ENCODE measurements around the gene PGGHG.

The PGGHG gene

GRCh38 chr11:292211-293121 lies 3.5 kb downstream of the PGGHG start:
- H3K4me3 ChIP-seq (ENCODE audit: low read depth in 1 of 2, low read length in 1 of 2): no peak overlapping the region
- TF ChIP-seq CTCF (IDR thresholded peaks at IDR 0.05): no peak
- peaks cover 37% of the 10 kb centered on the region for H3K36me3 ChIP-seq
- H3K9me3 ChIP-seq: no peaks in the 10 kb centered on the region
- H3K27ac ChIP-seq: peak overlapping the region; percentile 27
- peaks cover 19 to 28% of the 10 kb centered on the region in 2 experiments for H3K4me1 ChIP-seq (ENCODE audit: control insufficient read depth in 1 of 2, insufficient read depth in 1 of 2, low read depth in 1 of 2, low read length in 1 of 2)
- H3K27me3 ChIP-seq: peaks cover 48% of the 10 kb centered on the region

DNA sequence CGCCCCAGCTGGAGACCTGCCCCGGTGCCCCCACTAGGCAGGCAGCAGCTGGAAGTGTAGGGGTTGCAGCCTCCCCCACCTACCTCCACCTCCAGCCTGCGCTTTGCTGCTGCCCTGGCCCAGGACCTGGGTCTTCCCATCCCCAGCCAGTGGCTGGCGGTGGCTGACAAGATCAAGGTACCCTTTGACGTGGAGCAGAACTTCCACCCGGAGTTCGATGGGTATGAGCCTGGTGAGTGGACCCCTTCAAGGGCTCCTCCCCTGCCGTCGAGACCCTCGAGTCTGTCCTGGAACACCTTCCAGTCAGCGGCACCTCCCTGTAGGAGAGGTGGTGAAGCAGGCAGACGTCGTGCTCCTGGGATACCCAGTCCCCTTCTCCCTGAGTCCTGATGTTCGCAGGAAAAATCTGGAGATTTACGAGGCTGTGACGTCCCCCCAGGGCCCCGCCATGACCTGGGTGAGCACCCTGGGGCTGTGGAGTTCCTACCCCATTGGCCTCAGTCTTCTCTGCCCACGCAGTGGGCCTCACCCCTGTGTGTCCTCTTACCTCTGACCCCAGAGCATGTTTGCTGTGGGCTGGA lies 4.4 kb downstream of the PGGHG start:
- H3K4me1 ChIP-seq (ENCODE audit: control insufficient read depth in 1 of 2, insufficient read depth in 1 of 2, low read depth in 1 of 2, low read length in 1 of 2): peaks cover 13 to 20% of the 10 kb centered on the region in 2 experiments
- no peak overlapping the region for H3K4me3 ChIP-seq (ENCODE audit: low read depth in 1 of 2, low read length in 1 of 2)
- no peak for TF ChIP-seq CTCF (IDR thresholded peaks at IDR 0.05)
- H3K27me3 ChIP-seq: peaks cover 46% of the 10 kb centered on the region
- H3K36me3 ChIP-seq: peaks cover 37% of the 10 kb centered on the region
- H3K27ac ChIP-seq: no peak overlapping the region
- no peaks in the 10 kb centered on the region for H3K9me3 ChIP-seq

DNA sequence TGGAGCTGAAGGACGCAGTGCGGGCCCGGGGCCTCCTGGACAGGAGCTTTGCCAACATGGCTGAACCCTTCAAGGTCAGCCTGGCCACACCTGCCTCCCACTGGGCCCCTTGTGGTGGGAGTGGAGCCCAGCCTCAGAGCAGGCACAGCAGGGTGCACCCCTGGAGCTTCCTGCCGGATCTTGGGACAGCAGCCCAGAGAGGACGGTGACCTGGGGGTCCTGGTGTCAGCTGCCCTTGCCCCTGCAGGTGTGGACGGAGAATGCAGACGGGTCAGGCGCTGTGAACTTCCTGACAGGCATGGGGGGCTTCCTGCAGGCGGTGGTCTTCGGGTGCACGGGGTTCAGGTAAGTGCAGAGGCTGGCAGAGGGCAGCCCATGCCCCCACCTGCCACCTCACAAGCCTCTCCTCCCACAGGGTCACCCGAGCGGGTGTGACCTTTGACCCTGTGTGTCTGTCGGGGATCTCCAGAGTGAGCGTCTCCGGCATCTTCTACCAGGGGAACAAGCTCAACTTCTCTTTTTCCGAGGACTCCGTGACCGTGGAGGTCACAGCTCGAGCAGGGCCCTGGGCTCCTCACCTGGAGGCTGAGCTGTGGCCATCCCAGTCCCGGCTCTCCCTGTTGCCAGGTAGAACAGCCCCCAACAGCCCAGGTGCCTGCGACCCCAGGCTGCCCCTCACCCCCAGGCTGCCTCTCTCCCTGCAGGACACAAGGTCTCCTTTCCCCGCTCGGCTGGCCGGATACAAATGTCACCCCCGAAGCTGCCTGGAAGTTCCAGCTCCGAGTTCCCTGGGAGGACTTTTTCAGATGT lies 5.1 kb downstream of the PGGHG start:
- Histone ChIP-seq H3K9me3 (no peaks in the 10 kb centered on the region), H3K36me3 (peaks cover 37% of the 10 kb centered on the region), H3K27me3 (peaks cover 51% of the 10 kb centered on the region), H3K4me1 (ENCODE audit: control insufficient read depth in 1 of 2, insufficient read depth in 1 of 2, low read depth in 1 of 2, low read length in 1 of 2) (peaks cover 13 to 19% of the 10 kb centered on the region in 2 experiments), H3K4me3 (ENCODE audit: low read depth in 1 of 2, low read length in 1 of 2) (no peak overlapping the region), H3K27ac (no peak overlapping the region)
- TF ChIP-seq CTCF (IDR thresholded peaks at IDR 0.05): no peak

GRCh38 chr11:294780-295179 lies 5.9 kb downstream of the PGGHG start:
- peaks cover 51% of the 10 kb centered on the region for H3K27me3 ChIP-seq
- H3K27ac ChIP-seq: peak overlapping the region; percentile 5
- peaks cover 11 to 15% of the 10 kb centered on the region in 2 experiments for H3K4me1 ChIP-seq (ENCODE audit: control insufficient read depth in 1 of 2, insufficient read depth in 1 of 2, low read depth in 1 of 2, low read length in 1 of 2)
- peaks cover 37% of the 10 kb centered on the region for H3K36me3 ChIP-seq
- H3K4me3 ChIP-seq (ENCODE audit: low read depth in 1 of 2, low read length in 1 of 2): no peak overlapping the region
- TF ChIP-seq CTCF (IDR thresholded peaks at IDR 0.05): no peak
- H3K9me3 ChIP-seq: no peaks in the 10 kb centered on the region

- Histone ChIP-seq H3K36me3 (peaks cover 37% of the 10 kb centered on the region), H3K9me3 (no peaks in the 10 kb centered on the region), H3K27me3 (peaks cover 51% of the 10 kb centered on the region), H3K4me1 (ENCODE audit: control insufficient read depth in 1 of 2, insufficient read depth in 1 of 2, low read depth in 1 of 2, low read length in 1 of 2) (peaks cover 3 to 7% of the 10 kb centered on the region in 2 experiments), H3K4me3 (ENCODE audit: low read depth in 1 of 2, low read length in 1 of 2) (no peak overlapping the region), H3K27ac (no peak overlapping the region)
- TF ChIP-seq CTCF (IDR thresholded peaks at IDR 0.05): no peak
Observed at GRCh38 chr11:295351-296170, 6.6 kb downstream of the PGGHG start.

Measured in neutrophil (primary cell).